H1 (cell line): ENCODE data around the gene RGS6. TPM values are rescaled to one million over a fixed set of nuclear protein-coding genes. Genes with fewer than 3 reads are reported as not detected.

ENCODE experiments used
- CTCF ChIA-PET: fragments of 300-600 bp; sonication (Branson Sonifier 250); formaldehyde crosslinking; loops from one replicate; lab custom pipeline; 2021; ENCODE audit not compliant: partially characterized antibody; lab: Charles Lee
- POLR2A ChIA-PET: fragments of 300-600 bp; sonication (Branson Sonifier 250); formaldehyde crosslinking; loops from one replicate; lab custom pipeline; 2021; ENCODE audit warnings: inconsistent platforms; ENCODE audit not compliant: partially characterized antibody; lab: Charles Lee
- DNase-seq, 2 experiments: peaks; one replicate each; pipeline versions ENCODE4 v3.0.0 to v3.0.0-alpha.2; 2010 to 2022; ENCODE audit warnings: low spot score in 2 of 2, low read depth in 1 of 2, mixed read lengths in 1 of 2
- FAIRE-seq: peaks from 2 replicates; lab custom pipeline; 2011; peaks lifted over from hg19 to GRCh38; lab: Jason Lieb, UNC
- H2AFZ ChIP-seq: 2 replicates; pipeline ENCODE4 v1.8.1; 2012; ENCODE audit warnings: low read length, inconsistent platforms
- H2AK5ac ChIP-seq: 2 replicates; pipeline ENCODE4 v1.6.1; 2013; ENCODE audit warnings: low read depth, low read length
- H2BK120ac ChIP-seq: replicated peaks from 2 replicates; pipeline ENCODE3; 2013; ENCODE audit warnings: low read depth, low read length, inconsistent platforms
- H2BK12ac ChIP-seq: 2 replicates; pipeline ENCODE4 v1.6.1; 2013; ENCODE audit warnings: low read depth, low read length
- H2BK15ac ChIP-seq: 2 replicates; pipeline ENCODE4 v1.6.1; 2013; ENCODE audit warnings: low read length
- H2BK20ac ChIP-seq: 2 replicates; pipeline ENCODE4 v1.6.1; 2013; ENCODE audit warnings: low read length
- H2BK5ac ChIP-seq: 2 replicates; pipeline ENCODE4 v1.6.1; 2013; ENCODE audit warnings: low read depth, low read length
- H3K14ac ChIP-seq: 2 replicates; pipeline ENCODE4 v1.6.1; 2013; ENCODE audit warnings: inconsistent platforms; ENCODE audit not compliant: insufficient read length
- H3K18ac ChIP-seq: 2 replicates; pipeline ENCODE4 v1.6.1; 2013; ENCODE audit warnings: low read length; ENCODE audit errors: extremely low read depth
- H3K23ac ChIP-seq: 2 replicates; pipeline ENCODE4 v1.6.1; 2013; ENCODE audit warnings: inconsistent platforms; ENCODE audit not compliant: insufficient read length
- H3K23me2 ChIP-seq: 2 replicates; pipeline ENCODE4 v1.6.1; 2013; ENCODE audit warnings: low read depth, low read length
- H3K27ac ChIP-seq: 2 replicates; pipeline ENCODE4 v1.6.1; 2011; ENCODE audit warnings: low read depth, low read length, inconsistent platforms
- H3K27me3 ChIP-seq, 4 experiments: replicated peaks in 1 of 4; 1 replicate in 1 of 4; 2 replicates in 3 of 4; pipeline versions ENCODE4 v1.6.1 to v1.8.1; 2011 to 2013; ENCODE audit warnings: low read length in 3 of 4, mild to moderate bottlenecking in 3 of 4, inconsistent platforms in 2 of 4, mixed read lengths in 2 of 4, moderate library complexity in 1 of 4; ENCODE audit not compliant: control insufficient read depth in 3 of 4, insufficient read depth in 3 of 4; ENCODE audit errors: extremely low read depth in 1 of 4
- H3K36me3 ChIP-seq, 4 experiments: 2 replicates each; pipeline versions ENCODE4 v1.6.1 to v1.8.1; 2011 to 2013; ENCODE audit warnings: mild to moderate bottlenecking in 4 of 4, low read length in 3 of 4, moderate library complexity in 2 of 4, control low read depth in 1 of 4, inconsistent platforms in 1 of 4; ENCODE audit not compliant: insufficient read depth in 4 of 4, control insufficient read depth in 2 of 4
- H3K4ac ChIP-seq: replicated peaks from 2 replicates; pipeline ENCODE3; 2013; ENCODE audit warnings: low read length, low read depth, mixed read lengths, inconsistent platforms; ENCODE audit not compliant: insufficient read length
- H3K4me1 ChIP-seq, 4 experiments: replicated peaks in 1 of 4; 1 replicate in 1 of 4; 2 replicates in 3 of 4; pipeline versions ENCODE4 v1.6.1 to v1.8.1; 2011 to 2013; ENCODE audit warnings: low read length in 3 of 4, inconsistent platforms in 2 of 4, mixed read lengths in 1 of 4; ENCODE audit not compliant: insufficient read depth in 4 of 4, control insufficient read depth in 3 of 4
- H3K4me2 ChIP-seq, 2 experiments: 2 replicates each; pipeline versions ENCODE4 v1.6.1 to v1.8.1; 2011 to 2013; ENCODE audit warnings: low read depth in 2 of 2, low read length in 2 of 2, control low read depth in 1 of 2, inconsistent platforms in 1 of 2, mild to moderate bottlenecking in 1 of 2; ENCODE audit not compliant: insufficient read depth in 1 of 2
- H3K4me3 ChIP-seq, 4 experiments: fragments of 200-600, 300-600 bp in 1 of 4; sonication (generic), shearing (Covaris generic), sonication (Bioruptor Twin) in 1 of 4; 2 replicates each; pipeline versions ENCODE4 v1.5.1 to v1.8.1; 2011 to 2016; ENCODE audit warnings: low read length in 4 of 4, low read depth in 3 of 4, control low read depth in 2 of 4, inconsistent platforms in 2 of 4, mild to moderate bottlenecking in 2 of 4, mixed read lengths in 1 of 4, moderate library complexity in 1 of 4; ENCODE audit not compliant: insufficient read depth in 2 of 4; ENCODE audit errors: extremely low read depth in 1 of 4
- H3K56ac ChIP-seq: replicated peaks from 2 replicates; pipeline ENCODE3; 2013; ENCODE audit warnings: low read depth, mild to moderate bottlenecking, mixed read lengths, low read length, inconsistent platforms; ENCODE audit not compliant: insufficient read length
- H3K79me1 ChIP-seq: 2 replicates; pipeline ENCODE4 v1.6.1; 2013; ENCODE audit warnings: low read depth, low read length, control low read depth
- H3K79me2 ChIP-seq, 2 experiments: 2 replicates each; pipeline versions ENCODE4 v1.6.1 to v1.8.1; 2012 to 2013; ENCODE audit warnings: low read length in 2 of 2, mild to moderate bottlenecking in 2 of 2, inconsistent platforms in 1 of 2; ENCODE audit not compliant: insufficient read depth in 2 of 2, control insufficient read depth in 1 of 2
- H3K9ac ChIP-seq, 4 experiments: replicated peaks in 1 of 4; 1 replicate in 1 of 4; 2 replicates in 3 of 4; pipeline versions ENCODE4 v1.6.1 to v1.8.1; 2011 to 2013; ENCODE audit warnings: low read depth in 3 of 4, low read length in 3 of 4, control low read depth in 2 of 4, mild to moderate bottlenecking in 2 of 4, moderate library complexity in 2 of 4, inconsistent platforms in 1 of 4; ENCODE audit errors: extremely low read depth in 1 of 4
- H3K9me3 ChIP-seq, 2 experiments: 2 replicates each; pipeline versions ENCODE4 v1.6.1 to v1.8.1; 2012 to 2013; ENCODE audit warnings: mild to moderate bottlenecking in 2 of 2, moderate library complexity in 2 of 2, control low read depth in 1 of 2, inconsistent platforms in 1 of 2, low read depth in 1 of 2, low read length in 1 of 2, mixed read lengths in 1 of 2; ENCODE audit not compliant: insufficient read depth in 2 of 2
- H4K20me1 ChIP-seq, 2 experiments: replicated peaks in 1 of 2; 2 replicates each; pipeline versions ENCODE3 to v1.8.1; 2011 to 2013; ENCODE audit warnings: inconsistent platforms in 2 of 2, low read length in 2 of 2, mild to moderate bottlenecking in 1 of 2; ENCODE audit not compliant: insufficient read depth in 2 of 2, control insufficient read depth in 1 of 2
- H4K5ac ChIP-seq: 2 replicates; pipeline ENCODE4 v1.6.1; 2013; ENCODE audit warnings: low read length, low read depth, mixed read lengths, inconsistent platforms; ENCODE audit not compliant: insufficient read length
- H4K8ac ChIP-seq: 2 replicates; pipeline ENCODE4 v1.8.0; 2013; ENCODE audit warnings: mild to moderate bottlenecking, moderate library complexity, low read length, inconsistent platforms; ENCODE audit not compliant: insufficient read depth; ENCODE audit errors: extremely low read depth
- H4K91ac ChIP-seq: replicated peaks from 2 replicates; pipeline ENCODE3; 2013; ENCODE audit warnings: low read length, mixed read lengths, inconsistent platforms; ENCODE audit not compliant: insufficient read length
- ASH2L ChIP-seq: fragments of 200-600, 300-600 bp; sonication (generic); IDR thresholded peaks from one replicate; pipeline ENCODE4 v1.7.1; 2017; ENCODE audit warnings: low read length
- GTF2F1 ChIP-seq: IDR thresholded peaks from 2 replicates; pipeline ENCODE4 v1.6.1; 2012; ENCODE audit warnings: low read depth, low read length, improper control_type of control experiment, borderline replicate concordance
- POLR2A ChIP-seq, 2 experiments: IDR thresholded peaks; 1 replicate in 1 of 2; 2 replicates in 1 of 2; pipeline ENCODE4 v1.6.1; 2011; ENCODE audit warnings: low read depth in 2 of 2, low read length in 2 of 2, mild to moderate bottlenecking in 2 of 2; ENCODE audit errors: control extremely low read depth in 1 of 2
- RFX5 ChIP-seq: IDR thresholded peaks from 2 replicates; pipeline ENCODE4 v1.6.1; 2011; ENCODE audit warnings: low read depth, low read length, improper control_type of control experiment, borderline replicate concordance
- RXRA ChIP-seq: IDR thresholded peaks from 2 replicates; pipeline ENCODE4 v1.6.1; 2011; ENCODE audit warnings: low read depth, mild to moderate bottlenecking, low read length, moderate library complexity; ENCODE audit not compliant: insufficient read depth
- SAP30 ChIP-seq: fragments of 300-600 bp; sonication (generic); IDR thresholded peaks from 2 replicates; pipeline ENCODE4 v1.7.1; 2012; ENCODE audit warnings: low read length, moderate library complexity, mild to moderate bottlenecking, inconsistent platforms; ENCODE audit not compliant: insufficient read depth, insufficient replicate concordance
- WGBS, 2 experiments: shearing (Covaris generic) in 1 of 2; methylation state at CpG; one replicate each; pipeline versions ENCODE4 v1.1.6 to v1.1.7; 2013 to 2015; ENCODE audit warnings: low lambda C conversion rate in 2 of 2, mixed read lengths in 2 of 2, inconsistent platforms in 1 of 2, low coverage in 1 of 2, missing lambda C conversion rate in 1 of 2; ENCODE audit not compliant: insufficient replicate concordance in 2 of 2, insufficient coverage in 1 of 2, insufficient read length in 1 of 2; ENCODE audit errors: extremely low coverage in 1 of 2, missing lambda C conversion rate in 1 of 2; 5-methylcytosine and 5-hydroxymethylcytosine counted together
- polyA plus RNA-seq, 7 experiments: library from polyadenylated mRNA; depleted of rRNA in 3 of 7; stranded (reverse) in 5 of 7; unstranded in 2 of 7; fragments of >200 nt in 5 of 7; fragments of 200-250 nt in 2 of 7; gene quantifications; 1 replicate in 5 of 7; 2 replicates in 1 of 7; 4 replicates in 1 of 7; pipeline versions ENCODE4 v1.2.1 to v1.2.3, GENCODE V29; 2011 to 2013; ENCODE audit warnings: missing spikeins in 2 of 7, mixed read lengths in 2 of 7
- total RNA-seq: library from RNA; stranded (reverse); fragmentation: NEBNext Ultra II Directional; extraction: Animal tissue kit (Norgen Biotek cat#: 25700); gene quantifications from 2 replicates; pipeline ENCODE4 v1.2.1, GENCODE V29; 2021

Gene RGS6
- total and polyA plus RNA-seq, 2 of the 8 experiments (the other 6 are each of a cell fraction or from before 2014, with no cell fraction given): 0.26 to 1.1 TPM

GRCh38 chr14:72053651-72054050 is 121.4 kb downstream of the RGS6 start:
- Histone ChIP-seq H3K23me2 (no peaks in the 10 kb centered on the region), H3K36me3 (no peaks in the 10 kb centered on the region), H2BK12ac (no peak overlapping the region), H3K4me3 (no peak overlapping the region), H2AK5ac (no peak overlapping the region), H3K79me1 (no peaks in the 10 kb centered on the region), H3K4me2 (no peak overlapping the region), H3K18ac (no peak overlapping the region), H3K56ac (no peak overlapping the region), H2BK120ac (no peak overlapping the region), H2BK5ac (no peak overlapping the region), H3K4ac (no peak overlapping the region), H3K9me3 (no peaks in the 10 kb centered on the region), H3K27me3 (no peaks in the 10 kb centered on the region), H2AFZ (no peak overlapping the region), H4K91ac (no peak overlapping the region), H4K8ac (no peak overlapping the region), H4K20me1 (no peaks in the 10 kb centered on the region), H3K4me1 (peaks cover 0 to 3% (median 0%) of the 10 kb centered on the region in 4 experiments; a peak in 1 of 7 replicates), H2BK15ac (no peak overlapping the region), H3K9ac (no peak overlapping the region), H3K14ac (no peak overlapping the region), H3K27ac (no peak overlapping the region), H3K79me2 (no peaks in the 10 kb centered on the region), H2BK20ac (no peak overlapping the region), H4K5ac (no peak overlapping the region), H3K23ac (no peak overlapping the region)
- TF ChIP-seq RXRA (no peak), POLR2A (IDR thresholded peaks at IDR 0.05; ENCODE audit: control extremely low read depth in 1 of 2, low read depth in 2 of 2, low read length in 2 of 2) (no peak), RFX5 (no peak), GTF2F1 (no peak), SAP30 (no peak), ASH2L (no peak)
- WGBS, 2 experiments: 88% methylated on average over 3 of the region's 3 CpGs; no CpG with 5 or more reads in 1 of the 2 experiments
- FAIRE-seq (no peak), DNase-seq (no peak)
- ChIA-PET CTCF (no interaction called here), POLR2A (no interaction called here)
